ENCODE measurements around the gene KY. TPM values are rescaled to one million over a fixed set of nuclear protein-coding genes. Genes with fewer than 3 reads are reported as not detected.

Gene KY
- total RNA-seq, 1 donor from 2014 or later, result 3.7 TPM

DNA sequence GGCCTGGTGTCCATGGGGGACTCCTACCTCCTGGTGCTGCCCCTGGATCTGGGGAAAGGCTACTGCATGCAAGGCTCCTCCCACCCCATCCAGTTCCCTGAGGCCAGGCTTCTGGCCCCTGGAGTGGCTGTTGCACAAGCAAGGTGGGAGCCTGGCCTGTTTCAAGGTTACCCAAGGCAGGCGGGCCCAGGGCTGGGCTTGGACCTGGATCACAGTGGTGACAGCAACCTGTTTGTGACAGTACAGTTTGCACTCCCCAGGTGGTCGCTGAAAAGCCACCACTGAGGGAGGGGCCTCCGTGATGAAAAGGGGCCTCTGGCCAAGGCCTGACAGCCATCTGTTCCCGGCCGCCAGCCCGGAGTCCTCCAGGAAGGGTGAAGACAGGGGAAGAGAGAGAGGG is 14.4 kb upstream of the KY start:
- Histone ChIP-seq H3K27me3 (no peaks in the 10 kb centered on the region), H3K4me3 (no peak overlapping the region), H3K9me3 (no peaks in the 10 kb centered on the region), H3K36me3 (no peaks in the 10 kb centered on the region), H3K27ac (no peak overlapping the region), H3K4me1 (no peaks in the 10 kb centered on the region)
- intact Hi-C loops (cut with DNase I), result no loop called here
- no peak for TF ChIP-seq POLR2AphosphoS5 (IDR thresholded peaks at IDR 0.05; ENCODE audit: insufficient read depth in 1 of 2, low read depth in 1 of 2)
- TF ChIP-seq, protein P1, sequence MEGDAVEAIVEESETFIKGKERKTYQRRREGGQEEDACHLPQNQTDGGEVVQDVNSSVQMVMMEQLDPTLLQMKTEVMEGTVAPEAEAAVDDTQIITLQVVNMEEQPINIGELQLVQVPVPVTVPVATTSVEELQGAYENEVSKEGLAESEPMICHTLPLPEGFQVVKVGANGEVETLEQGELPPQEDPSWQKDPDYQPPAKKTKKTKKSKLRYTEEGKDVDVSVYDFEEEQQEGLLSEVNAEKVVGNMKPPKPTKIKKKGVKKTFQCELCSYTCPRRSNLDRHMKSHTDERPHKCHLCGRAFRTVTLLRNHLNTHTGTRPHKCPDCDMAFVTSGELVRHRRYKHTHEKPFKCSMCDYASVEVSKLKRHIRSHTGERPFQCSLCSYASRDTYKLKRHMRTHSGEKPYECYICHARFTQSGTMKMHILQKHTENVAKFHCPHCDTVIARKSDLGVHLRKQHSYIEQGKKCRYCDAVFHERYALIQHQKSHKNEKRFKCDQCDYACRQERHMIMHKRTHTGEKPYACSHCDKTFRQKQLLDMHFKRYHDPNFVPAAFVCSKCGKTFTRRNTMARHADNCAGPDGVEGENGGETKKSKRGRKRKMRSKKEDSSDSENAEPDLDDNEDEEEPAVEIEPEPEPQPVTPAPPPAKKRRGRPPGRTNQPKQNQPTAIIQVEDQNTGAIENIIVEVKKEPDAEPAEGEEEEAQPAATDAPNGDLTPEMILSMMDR (IDR thresholded peaks at IDR 0.05), result no peak
- no peak for TF ChIP-seq POLR2A (IDR thresholded peaks at IDR 0.05)
- DNase-seq (ENCODE audit: extremely low spot score in 2 of 2), result no peak

DNA sequence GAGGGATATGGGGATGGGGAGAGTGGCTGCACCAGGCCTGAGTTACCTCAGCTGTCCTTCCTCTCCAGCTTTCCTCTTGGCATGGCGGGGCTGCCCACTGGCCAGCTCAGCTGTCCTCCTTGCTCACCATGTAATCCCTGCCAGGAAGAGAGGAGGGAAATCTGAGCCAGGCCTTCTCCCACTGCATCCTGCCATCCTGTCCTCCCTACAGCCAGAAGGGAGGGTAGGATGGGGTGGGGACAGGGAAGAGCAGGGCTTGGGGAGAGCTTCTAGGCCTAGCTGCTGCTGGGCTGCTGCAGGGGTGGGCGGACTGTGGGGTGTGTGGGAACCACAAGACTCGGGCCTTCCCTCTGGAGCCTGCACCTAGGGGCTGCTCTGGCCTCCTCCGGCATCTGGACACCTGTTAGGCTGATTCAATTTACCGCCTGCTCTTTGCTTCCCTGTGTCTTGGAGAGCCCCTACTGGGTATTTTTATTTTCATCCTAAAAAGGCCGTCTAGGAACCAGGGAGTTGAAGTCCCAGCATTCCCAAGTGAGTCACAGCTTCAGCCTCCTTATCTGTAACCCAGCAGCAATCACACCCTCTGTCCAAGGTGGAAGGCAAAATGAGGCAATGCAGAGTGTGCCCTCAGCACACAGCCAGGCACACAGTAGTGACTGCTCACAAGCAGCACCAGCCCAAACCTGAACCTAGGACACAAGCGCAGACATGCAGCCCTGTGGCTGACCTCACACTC is 13.1 kb upstream of the KY start:
- Histone ChIP-seq H3K27me3 (no peaks in the 10 kb centered on the region), H3K27ac (no peak overlapping the region), H3K9me3 (no peaks in the 10 kb centered on the region), H3K36me3 (no peaks in the 10 kb centered on the region), H3K4me3 (no peak overlapping the region), H3K4me1 (no peaks in the 10 kb centered on the region)
- intact Hi-C loops (cut with DNase I), result no loop called here
- no peak for DNase-seq (ENCODE audit: extremely low spot score in 2 of 2)
- TF ChIP-seq POLR2A (IDR thresholded peaks at IDR 0.05), result no peak
- TF ChIP-seq POLR2AphosphoS5 (IDR thresholded peaks at IDR 0.05; ENCODE audit: insufficient read depth in 1 of 2, low read depth in 1 of 2), result no peak
- TF ChIP-seq, protein P1 (IDR thresholded peaks at IDR 0.05), result no peak

GRCh38 chr3:134660046-134660441 is 9.2 kb upstream of the KY start:
- no peak overlapping the region for H3K4me3 ChIP-seq
- TF ChIP-seq POLR2AphosphoS5 (IDR thresholded peaks at IDR 0.05; ENCODE audit: insufficient read depth in 1 of 2, low read depth in 1 of 2), result no peak
- TF ChIP-seq, protein P1 (IDR thresholded peaks at IDR 0.05), result no peak
- TF ChIP-seq POLR2A (IDR thresholded peaks at IDR 0.05), result no peak
- intact Hi-C loops (cut with DNase I), result no loop called here
- H3K4me1 ChIP-seq, result no peaks in the 10 kb centered on the region
- DNase-seq (ENCODE audit: extremely low spot score in 2 of 2), result no peak
- H3K36me3 ChIP-seq, result no peaks in the 10 kb centered on the region
- H3K9me3 ChIP-seq, result no peaks in the 10 kb centered on the region
- H3K27me3 ChIP-seq, result no peaks in the 10 kb centered on the region
- no peak overlapping the region for H3K27ac ChIP-seq

DNA sequence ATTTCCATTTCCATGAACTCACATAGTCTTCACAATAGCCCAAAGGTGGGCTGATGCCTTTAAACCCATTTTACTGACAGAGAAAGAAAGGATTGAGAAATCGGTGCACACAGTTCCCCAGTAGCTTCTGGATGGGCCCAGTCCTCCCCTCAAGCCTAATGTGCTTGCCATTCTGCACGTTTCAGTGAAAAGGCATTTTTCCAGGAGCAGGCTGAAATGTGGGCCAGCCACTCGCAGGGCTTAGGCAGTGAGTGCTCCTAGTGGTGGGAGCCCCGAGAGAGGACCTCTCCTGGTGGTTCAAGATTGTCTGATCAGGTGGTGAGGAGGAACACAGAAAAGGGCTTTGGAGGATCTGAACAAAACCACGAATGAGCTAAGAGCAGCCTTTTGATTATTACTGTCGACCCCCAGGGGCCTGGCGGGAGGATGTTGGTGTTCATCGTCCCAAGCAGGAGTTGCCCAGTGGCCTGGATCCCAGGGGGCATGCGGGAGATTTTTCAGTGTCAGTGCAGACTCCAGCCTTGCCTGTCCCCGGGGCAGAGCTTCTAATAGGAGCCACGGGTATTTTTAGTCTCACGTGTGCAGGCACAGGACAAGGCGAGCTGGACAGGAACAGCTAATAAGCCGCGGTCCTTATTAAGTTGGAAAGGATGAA is 8.7 kb upstream of the KY start:
- TF ChIP-seq POLR2A (IDR thresholded peaks at IDR 0.05) (no peak), POLR2AphosphoS5 (IDR thresholded peaks at IDR 0.05; ENCODE audit: insufficient read depth in 1 of 2, low read depth in 1 of 2) (no peak)
- TF ChIP-seq, protein P1 (IDR thresholded peaks at IDR 0.05), result no peak
- Histone ChIP-seq H3K36me3 (no peaks in the 10 kb centered on the region), H3K4me1 (no peaks in the 10 kb centered on the region), H3K4me3 (no peak overlapping the region), H3K27me3 (no peaks in the 10 kb centered on the region), H3K27ac (no peak overlapping the region), H3K9me3 (no peaks in the 10 kb centered on the region)
- intact Hi-C loops (cut with DNase I), result no loop called here
- DNase-seq (ENCODE audit: extremely low spot score in 2 of 2), result no peak

GRCh38 chr3:134658555-134658954 is 7.7 kb upstream of the KY start:
- no peak for DNase-seq (ENCODE audit: extremely low spot score in 2 of 2)
- no peak overlapping the region for H3K27ac ChIP-seq
- no peaks in the 10 kb centered on the region for H3K9me3 ChIP-seq
- no peak overlapping the region for H3K4me3 ChIP-seq
- H3K27me3 ChIP-seq, result no peaks in the 10 kb centered on the region
- no peaks in the 10 kb centered on the region for H3K4me1 ChIP-seq
- H3K36me3 ChIP-seq, result no peaks in the 10 kb centered on the region
- TF ChIP-seq POLR2AphosphoS5 (IDR thresholded peaks at IDR 0.05; ENCODE audit: insufficient read depth in 1 of 2, low read depth in 1 of 2) (no peak), POLR2A (IDR thresholded peaks at IDR 0.05) (no peak)
- TF ChIP-seq, protein P1 (IDR thresholded peaks at IDR 0.05), result no peak
- intact Hi-C loops (cut with DNase I), result no loop called here

Data from vagina (tissue), 2 donors.